SK-N-SH treated with all-trans-retinoic acid at 6 μM for 48 hours (cell line): ENCODE measurements around the gene GRIA3.

ENCODE experiments used
- ARNTL ChIP-seq: fragments of 450-650 bp; formaldehyde crosslinking; IDR thresholded peaks from 2 replicates; pipeline ENCODE4 v1.5.0; 2020; ENCODE audit warnings: low read depth, mild to moderate bottlenecking, moderate library complexity, borderline replicate concordance
- CSDC2 ChIP-seq: fragments of 250-450 bp; sonication (Bioruptor Pico); IDR thresholded peaks from 2 replicates; pipeline ENCODE4 v1.5.0; 2020; ENCODE audit warnings: mild to moderate bottlenecking, moderate library complexity
- PATZ1 ChIP-seq: fragments of 250-450 bp; sonication (Bioruptor Pico); IDR thresholded peaks from 2 replicates; pipeline ENCODE4 v1.8.0; 2020; ENCODE audit warnings: mild to moderate bottlenecking, moderate library complexity, borderline replicate concordance
- RARB ChIP-seq: fragments of 250-450 bp; sonication (Bioruptor Pico); IDR thresholded peaks from 2 replicates; pipeline ENCODE4 v1.8.0; 2021; ENCODE audit warnings: mild to moderate bottlenecking, moderate library complexity
- TCF4 ChIP-seq: fragments of 250-450 bp; sonication (Bioruptor Pico); IDR thresholded peaks from 2 replicates; pipeline ENCODE4 v1.8.0; 2021; ENCODE audit warnings: mild to moderate bottlenecking, moderate library complexity, borderline replicate concordance
- ZC3H10 ChIP-seq: fragments of 250-450 bp; sonication (Bioruptor Pico); IDR thresholded peaks from 2 replicates; pipeline ENCODE4 v1.5.1; 2021; ENCODE audit warnings: mild to moderate bottlenecking, moderate library complexity
- ZFP3 ChIP-seq: fragments of 250-450 bp; sonication (Bioruptor Pico); IDR thresholded peaks from 2 replicates; pipeline ENCODE4 v1.5.0; 2020; ENCODE audit warnings: mild to moderate bottlenecking, moderate library complexity
- ZFP30 ChIP-seq: fragments of 450-650 bp; formaldehyde crosslinking; IDR thresholded peaks from 2 replicates; pipeline ENCODE4 v1.5.0; 2022; ENCODE audit warnings: mild to moderate bottlenecking, moderate library complexity
- TF ChIP-seq, protein P1 (sequence below): fragments of 250-450 bp; sonication (Bioruptor Pico); IDR thresholded peaks from 2 replicates; pipeline ENCODE4 v1.8.0; 2021; ENCODE audit warnings: low read depth, mild to moderate bottlenecking, moderate library complexity, borderline replicate concordance

GRCh38 chrX:123331859-123332258 is 147.8 kb downstream of the GRIA3 start:
- no peak for TF ChIP-seq PATZ1 (CRISPR knock-in tag)
- no peak for TF ChIP-seq CSDC2 (CRISPR knock-in tag)
- TF ChIP-seq ZFP3 (CRISPR knock-in tag): no peak
- TF ChIP-seq, protein P1, sequence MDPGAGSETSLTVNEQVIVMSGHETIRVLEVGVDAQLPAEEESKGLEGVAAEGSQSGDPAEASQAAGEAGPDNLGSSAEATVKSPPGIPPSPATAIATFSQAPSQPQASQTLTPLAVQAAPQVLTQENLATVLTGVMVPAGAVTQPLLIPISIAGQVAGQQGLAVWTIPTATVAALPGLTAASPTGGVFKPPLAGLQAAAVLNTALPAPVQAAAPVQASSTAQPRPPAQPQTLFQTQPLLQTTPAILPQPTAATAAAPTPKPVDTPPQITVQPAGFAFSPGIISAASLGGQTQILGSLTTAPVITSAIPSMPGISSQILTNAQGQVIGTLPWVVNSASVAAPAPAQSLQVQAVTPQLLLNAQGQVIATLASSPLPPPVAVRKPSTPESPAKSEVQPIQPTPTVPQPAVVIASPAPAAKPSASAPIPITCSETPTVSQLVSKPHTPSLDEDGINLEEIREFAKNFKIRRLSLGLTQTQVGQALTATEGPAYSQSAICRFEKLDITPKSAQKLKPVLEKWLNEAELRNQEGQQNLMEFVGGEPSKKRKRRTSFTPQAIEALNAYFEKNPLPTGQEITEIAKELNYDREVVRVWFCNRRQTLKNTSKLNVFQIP: no peak
- TF ChIP-seq ZC3H10 (CRISPR knock-in tag): no peak
- no peak for TF ChIP-seq ZFP30 (CRISPR knock-in tag)
- TF ChIP-seq RARB (CRISPR knock-in tag): no peak
- TF ChIP-seq TCF4 (CRISPR knock-in tag): no peak
- TF ChIP-seq ARNTL: no peak
